GM12878 (cell line): Measurements from ENCODE around the gene NOD2. TPM values are rescaled to one million over a fixed set of nuclear protein-coding genes. Genes with fewer than 3 reads are reported as not detected.
A peak's percentile ranks its signal among the peaks of the same experiment; 100 is the strongest.

ENCODE experiments used
- ATAC-seq: fragments of 200-7000 bp; cut with Tn5 transposase; 3 replicates; pipeline ENCODE4 v1.9.1; 2020; ENCODE audit warnings: mild to moderate bottlenecking, moderate library complexity
- BruUV-seq: library from RNA; stranded (reverse); fragments of 400-500 nt; replicated peaks from 2 replicates; lab custom pipeline; 2021; lab: Mats Ljungman, UMichigan
- CTCF ChIA-PET: fragments of 300-600 bp; sonication (Branson Sonifier 250); formaldehyde crosslinking; extraction: SDS; loops from one replicate; lab custom pipeline; 2021; ENCODE audit warnings: inconsistent platforms; lab: Yijun Ruan, JAX
- POLR2A ChIA-PET: fragments of 350-600 bp; formaldehyde crosslinking; extraction: SDS; loops from one replicate; lab custom pipeline; 2021; ENCODE audit warnings: inconsistent platforms; lab: Charles Lee
- RAD21 ChIA-PET: fragments of 300-600 bp; sonication (Branson Sonifier 250); formaldehyde crosslinking; loops from one replicate; lab custom pipeline; 2023; ENCODE audit warnings: antibody characterized with exemption; ENCODE audit not compliant: unreplicated experiment; lab: Charles Lee
- SMC1A ChIA-PET: fragments of 300-600 bp; sonication (Branson Sonifier 250); formaldehyde crosslinking; loops from one replicate; lab custom pipeline; 2023; ENCODE audit not compliant: unreplicated experiment, uncharacterized antibody; lab: Charles Lee
- DNase-seq: peaks from one replicate; pipeline ENCODE4 v3.0.0-alpha.2; 2011; ENCODE audit warnings: low read depth, low spot score
- FAIRE-seq: peaks from 3 replicates; lab custom pipeline; 2011; peaks lifted over from hg19 to GRCh38; lab: Jason Lieb, UNC
- H2AFZ ChIP-seq: 2 replicates; pipeline ENCODE4 v1.6.0; 2011; ENCODE audit warnings: low read depth, low read length, control low read depth; ENCODE audit not compliant: control insufficient read depth
- H3K27ac ChIP-seq: 2 replicates; pipeline ENCODE4 v1.5.1; 2011; ENCODE audit warnings: control low read depth; ENCODE audit not compliant: control insufficient read depth, insufficient read depth
- H3K27me3 ChIP-seq, 2 experiments: replicated peaks in 1 of 2; 2 replicates each; pipeline versions ENCODE4 v1.6.0 to v1.6.1; 2011; ENCODE audit warnings: low read length in 1 of 2; ENCODE audit not compliant: control insufficient read depth in 2 of 2, insufficient read depth in 2 of 2
- H3K36me3 ChIP-seq, 2 experiments: 2 replicates each; pipeline ENCODE4 v1.5.1; 2011; ENCODE audit warnings: low read length in 1 of 2; ENCODE audit not compliant: control insufficient read depth in 2 of 2, insufficient read depth in 2 of 2
- H3K4me1 ChIP-seq: 2 replicates; pipeline ENCODE4 v1.6.1; 2011; ENCODE audit warnings: mild to moderate bottlenecking, low read length, moderate library complexity, mixed read lengths; ENCODE audit not compliant: control insufficient read depth, insufficient read depth
- H3K4me2 ChIP-seq: 2 replicates; pipeline ENCODE4 v1.6.0; 2011; ENCODE audit warnings: control low read depth; ENCODE audit not compliant: control insufficient read depth, insufficient read depth
- H3K4me3 ChIP-seq: fragments of 200-600 bp; sonication (generic); 2 replicates; pipeline ENCODE4 v1.5.1; 2016
- H3K79me2 ChIP-seq: 2 replicates; pipeline ENCODE4 v1.6.0; 2011; ENCODE audit warnings: low read length; ENCODE audit not compliant: control insufficient read depth, insufficient read depth
- H3K9ac ChIP-seq: 2 replicates; pipeline ENCODE4 v1.8.0; 2011; ENCODE audit warnings: low read length, control low read depth, mixed read lengths; ENCODE audit not compliant: control insufficient read depth, insufficient read depth
- H3K9me3 ChIP-seq: replicated peaks from 3 replicates; pipeline ENCODE4 v1.5.1; 2011; ENCODE audit warnings: mild to moderate bottlenecking, low read length; ENCODE audit not compliant: control insufficient read depth, insufficient read depth
- H4K20me1 ChIP-seq: 2 replicates; pipeline ENCODE4 v1.6.0; 2011; ENCODE audit not compliant: control insufficient read depth, insufficient read depth
- CBX5 ChIP-seq: sonication (generic); IDR thresholded peaks from 2 replicates; pipeline ENCODE4 v1.6.1; 2016; ENCODE audit warnings: low read depth, moderate library complexity, mild to moderate bottlenecking, inconsistent platforms
- CHD1 ChIP-seq: IDR thresholded peaks from 2 replicates; pipeline ENCODE4 v1.6.1; 2012; ENCODE audit warnings: low read depth, low read length, improper control_type of control experiment
- CHD4 ChIP-seq: fragments of 200-600 bp; sonication (generic); IDR thresholded peaks from 2 replicates; pipeline ENCODE4 v1.6.1; 2016; ENCODE audit warnings: mild to moderate bottlenecking
- E2F4 ChIP-seq: IDR thresholded peaks from 2 replicates; pipeline ENCODE4 v1.6.1; 2012; ENCODE audit warnings: low read depth, low read length, improper control_type of control experiment
- FOS ChIP-seq: IDR thresholded peaks from 3 replicates; pipeline ENCODE4 v1.6.1; 2011; ENCODE audit warnings: borderline replicate concordance; ENCODE audit not compliant: insufficient read length; ENCODE audit errors: extremely low read depth
- GABPA ChIP-seq: IDR thresholded peaks from 2 replicates; pipeline ENCODE4 v1.6.1; 2014; ENCODE audit warnings: antibody characterized with exemption, low read depth, mild to moderate bottlenecking, inconsistent platforms
- GATAD2B ChIP-seq: fragments of 450-650 bp; conservative IDR thresholded peaks from 2 replicates; pipeline ENCODE4 v1.6.1; 2017; ENCODE audit warnings: low read depth, mild to moderate bottlenecking, moderate library complexity
- JUND ChIP-seq: IDR thresholded peaks from 2 replicates; pipeline ENCODE4 v1.6.1; 2012; ENCODE audit warnings: low read depth, mild to moderate bottlenecking, low read length, improper control_type of control experiment, moderate library complexity
- NFYA ChIP-seq: IDR thresholded peaks from 2 replicates; pipeline ENCODE4 v1.6.1; 2011; ENCODE audit warnings: low read depth, mild to moderate bottlenecking, low read length, improper control_type of control experiment, borderline replicate concordance
- POLR2AphosphoS2 ChIP-seq: IDR thresholded peaks from 2 replicates; pipeline ENCODE4 v1.6.1; 2011; ENCODE audit warnings: low read depth, mild to moderate bottlenecking, low read length, improper control_type of control experiment, moderate library complexity
- STAT1 ChIP-seq: fragments of 450-650 bp; conservative IDR thresholded peaks from 2 replicates; pipeline ENCODE4 v1.6.1; 2014; ENCODE audit warnings: antibody characterized with exemption, mild to moderate bottlenecking
- ZBTB33 ChIP-seq: fragments of 450-650 bp; IDR thresholded peaks from 2 replicates; pipeline ENCODE4 v1.6.1; 2017; ENCODE audit warnings: mild to moderate bottlenecking
- ZBTB40 ChIP-seq: fragments of 450-650 bp; IDR thresholded peaks from 2 replicates; pipeline ENCODE4 v1.6.1; 2016; ENCODE audit warnings: mild to moderate bottlenecking, moderate library complexity, borderline replicate concordance
- WGBS: methylation state at CpG from one replicate; pipeline ENCODE4 v1.1.6; 2016; ENCODE audit warnings: low lambda C conversion rate; ENCODE audit not compliant: insufficient replicate concordance, insufficient coverage; ENCODE audit errors: missing lambda C conversion rate; 5-methylcytosine and 5-hydroxymethylcytosine counted together
- in situ Hi-C: fragments of 300-500 bp; cut with MboI; formaldehyde crosslinking; loops from 9 replicates; pipeline ENCODE4 v1.14.3; 2018; ENCODE audit warnings: mixed read lengths
- intact Hi-C: fragments of 100-400 bp; cut with micrococcal nuclease; formaldehyde crosslinking; loops from one replicate; pipeline ENCODE4 v1.14.2; 2022; ENCODE audit not compliant: unreplicated experiment
- polyA plus RNA-seq, 11 experiments: library from polyadenylated mRNA; depleted of rRNA in 4 of 11; unstranded in 6 of 11; stranded (reverse) in 5 of 11; fragments of >200 nt; fragmentation: Nextera tagmentation in 4 of 11; fragmentation: Illumina TruSeq in 1 of 11; extraction: Ambion mirVana in 4 of 11; extraction: Trizol in 1 of 11; gene quantifications; 1 replicate in 1 of 11; 2 replicates in 10 of 11; pipeline versions ENCODE4 v1.2.1 to v1.2.3, GENCODE V29; 2011 to 2016; ENCODE audit warnings: inconsistent platforms in 2 of 11, missing spikeins in 2 of 11, low read depth in 1 of 11
- total RNA-seq, 4 experiments: library from RNA; depleted of rRNA in 3 of 4; stranded (reverse); fragments of >200 nt in 3 of 4; fragmentation: Illumina TruSeq in 1 of 4; extraction: Trizol in 1 of 4; gene quantifications; 2 replicates each; pipeline versions ENCODE4 v1.2.1 to v1.2.3, GENCODE V29; 2013 to 2021
- TF ChIP-seq, protein P1 (sequence below): fragments of 450-650 bp; IDR thresholded peaks from 2 replicates; pipeline ENCODE4 v1.6.1; 2017; ENCODE audit warnings: mild to moderate bottlenecking, moderate library complexity

The NOD2 gene
- total and polyA plus RNA-seq, 10 of the 15 experiments (the other 5 are each of a cell fraction or from before 2014, with no cell fraction given), result 1.0 to 18.6 (median 6.7) TPM

DNA sequence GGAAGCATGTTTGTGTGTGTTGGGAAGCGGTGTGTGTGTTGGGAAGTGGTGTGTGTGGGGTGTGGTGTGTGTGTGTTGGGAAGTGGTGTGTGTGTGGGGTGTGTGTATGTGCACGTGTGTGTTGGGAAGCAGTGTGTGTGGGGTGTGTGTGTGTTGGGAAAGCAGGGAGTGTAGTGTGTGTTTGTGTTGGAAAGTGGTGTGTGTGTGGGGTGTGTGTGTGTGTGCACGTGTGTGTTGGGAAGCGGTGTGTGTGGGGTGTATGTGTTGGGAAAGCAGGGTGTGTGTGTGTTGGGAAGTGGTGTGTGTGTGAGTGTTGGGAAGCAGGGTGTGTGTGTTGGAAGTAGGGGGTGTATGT, 785 bp upstream of the NOD2 start:
- WGBS, result 94% methylated on average over 4 of the region's 4 CpGs
- TF ChIP-seq CBX5, result no peak
- no peak for TF ChIP-seq CHD4
- TF ChIP-seq POLR2AphosphoS2, result no peak
- no peak for TF ChIP-seq CHD1
- TF ChIP-seq STAT1, result no peak
- TF ChIP-seq JUND, result no peak
- no peak for TF ChIP-seq GATAD2B
- no peak for TF ChIP-seq ZBTB33
- no peak for TF ChIP-seq E2F4
- TF ChIP-seq, protein P1, sequence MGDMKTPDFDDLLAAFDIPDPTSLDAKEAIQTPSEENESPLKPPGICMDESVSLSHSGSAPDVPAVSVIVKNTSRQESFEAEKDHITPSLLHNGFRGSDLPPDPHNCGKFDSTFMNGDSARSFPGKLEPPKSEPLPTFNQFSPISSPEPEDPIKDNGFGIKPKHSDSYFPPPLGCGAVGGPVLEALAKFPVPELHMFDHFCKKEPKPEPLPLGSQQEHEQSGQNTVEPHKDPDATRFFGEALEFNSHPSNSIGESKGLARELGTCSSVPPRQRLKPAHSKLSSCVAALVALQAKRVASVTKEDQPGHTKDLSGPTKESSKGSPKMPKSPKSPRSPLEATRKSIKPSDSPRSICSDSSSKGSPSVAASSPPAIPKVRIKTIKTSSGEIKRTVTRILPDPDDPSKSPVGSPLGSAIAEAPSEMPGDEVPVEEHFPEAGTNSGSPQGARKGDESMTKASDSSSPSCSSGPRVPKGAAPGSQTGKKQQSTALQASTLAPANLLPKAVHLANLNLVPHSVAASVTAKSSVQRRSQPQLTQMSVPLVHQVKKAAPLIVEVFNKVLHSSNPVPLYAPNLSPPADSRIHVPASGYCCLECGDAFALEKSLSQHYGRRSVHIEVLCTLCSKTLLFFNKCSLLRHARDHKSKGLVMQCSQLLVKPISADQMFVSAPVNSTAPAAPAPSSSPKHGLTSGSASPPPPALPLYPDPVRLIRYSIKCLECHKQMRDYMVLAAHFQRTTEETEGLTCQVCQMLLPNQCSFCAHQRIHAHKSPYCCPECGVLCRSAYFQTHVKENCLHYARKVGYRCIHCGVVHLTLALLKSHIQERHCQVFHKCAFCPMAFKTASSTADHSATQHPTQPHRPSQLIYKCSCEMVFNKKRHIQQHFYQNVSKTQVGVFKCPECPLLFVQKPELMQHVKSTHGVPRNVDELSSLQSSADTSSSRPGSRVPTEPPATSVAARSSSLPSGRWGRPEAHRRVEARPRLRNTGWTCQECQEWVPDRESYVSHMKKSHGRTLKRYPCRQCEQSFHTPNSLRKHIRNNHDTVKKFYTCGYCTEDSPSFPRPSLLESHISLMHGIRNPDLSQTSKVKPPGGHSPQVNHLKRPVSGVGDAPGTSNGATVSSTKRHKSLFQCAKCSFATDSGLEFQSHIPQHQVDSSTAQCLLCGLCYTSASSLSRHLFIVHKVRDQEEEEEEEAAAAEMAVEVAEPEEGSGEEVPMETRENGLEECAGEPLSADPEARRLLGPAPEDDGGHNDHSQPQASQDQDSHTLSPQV, result no peak
- TF ChIP-seq GABPA, result no peak
- no peak for TF ChIP-seq ZBTB40
- TF ChIP-seq FOS, result no peak
- no peak for TF ChIP-seq NFYA

More for the DNA sequence above, 785 bp upstream of the NOD2 start:
- ATAC-seq, result no peak
- ChIA-PET POLR2A (no interaction called here), RAD21 (no interaction called here), SMC1A (no interaction called here), CTCF (interaction anchor here (1.9 kb wide), 1 partner anchor 28 kb away, joined by 5 read pairs; no protein-coding TSS in a partner anchor)
- Histone ChIP-seq H3K4me3 (no peak overlapping the region), H3K9me3 (no peaks in the 10 kb centered on the region), H3K79me2 (peaks cover 40% of the 10 kb centered on the region), H4K20me1 (no peaks in the 10 kb centered on the region), H3K36me3 (no peaks in the 10 kb centered on the region), H3K27ac (no peak overlapping the region), H2AFZ (no peak overlapping the region), H3K4me2 (peak overlapping the region; percentile 100; the same call in 1 of the 2 replicates), H3K9ac (no peak overlapping the region), H3K27me3 (no peaks in the 10 kb centered on the region), H3K4me1 (peaks cover 43% of the 10 kb centered on the region)
- in situ Hi-C loops (no loop called here), intact Hi-C loops (no loop called here)
- peak; percentile 62 for FAIRE-seq
- DNase-seq, result no peak
- no TSS peak for BruUV-seq
